ENCODE measurements around the gene UBALD1.

The UBALD1 gene

GRCh38 chr16:4661661-4662060 lies 47.0 kb upstream of the UBALD1 start:
- H3K4me2 ChIP-seq (ENCODE audit: low read depth, low read length, poor library complexity, severe bottlenecking), result no peak overlapping the region
- no peak overlapping the region for H3K9ac ChIP-seq (ENCODE audit: low read length)
- TF ChIP-seq EZH2phosphoT487 (conservative IDR thresholded peaks at IDR 0.05; ENCODE audit: low read length) (no peak), CTCF (IDR thresholded peaks at IDR 0.05; ENCODE audit: insufficient read depth, low read length, poor library complexity, severe bottlenecking) (no peak)
- H3K36me3 ChIP-seq (ENCODE audit: low read length), result no peaks in the 10 kb centered on the region
- H3K27me3 ChIP-seq (ENCODE audit: low read length), result no peaks in the 10 kb centered on the region
- H3K4me3 ChIP-seq (ENCODE audit: insufficient read depth, low read length, poor library complexity, severe bottlenecking), result no peak overlapping the region
- H3K9me2 ChIP-seq (replicated peaks; ENCODE audit: insufficient read depth, low read length), result no peaks in the 10 kb centered on the region
- no peaks in the 10 kb centered on the region for H3K79me2 ChIP-seq (ENCODE audit: insufficient read depth, low read length)
- H3K27ac ChIP-seq (ENCODE audit: low read depth, low read length), result no peak overlapping the region
- H3F3A ChIP-seq (ENCODE audit: insufficient read depth), result no peaks in the 10 kb centered on the region
- H2AFZ ChIP-seq (ENCODE audit: low read depth, low read length, severe bottlenecking), result no peak overlapping the region
- H3K9me3 ChIP-seq (ENCODE audit: insufficient read depth, low read length), result no peaks in the 10 kb centered on the region
- no peaks in the 10 kb centered on the region for H4K20me1 ChIP-seq (ENCODE audit: low read depth, low read length)

GRCh38 chr16:4660454-4661007 lies 45.8 kb upstream of the UBALD1 start:
- H3K27ac ChIP-seq (ENCODE audit: low read depth, low read length), result no peak overlapping the region
- H3K9me3 ChIP-seq (ENCODE audit: insufficient read depth, low read length), result no peaks in the 10 kb centered on the region
- H2AFZ ChIP-seq (ENCODE audit: low read depth, low read length, severe bottlenecking), result no peak overlapping the region
- H4K20me1 ChIP-seq (ENCODE audit: low read depth, low read length), result no peaks in the 10 kb centered on the region
- no peak overlapping the region for H3K9ac ChIP-seq (ENCODE audit: low read length)
- no peaks in the 10 kb centered on the region for H3K79me2 ChIP-seq (ENCODE audit: insufficient read depth, low read length)
- H3K27me3 ChIP-seq (ENCODE audit: low read length), result no peaks in the 10 kb centered on the region
- H3K36me3 ChIP-seq (ENCODE audit: low read length), result no peaks in the 10 kb centered on the region
- no peaks in the 10 kb centered on the region for H3F3A ChIP-seq (ENCODE audit: insufficient read depth)
- no peaks in the 10 kb centered on the region for H3K9me2 ChIP-seq (replicated peaks; ENCODE audit: insufficient read depth, low read length)
- TF ChIP-seq CTCF (IDR thresholded peaks at IDR 0.05; ENCODE audit: insufficient read depth, low read length, poor library complexity, severe bottlenecking) (no peak), EZH2phosphoT487 (conservative IDR thresholded peaks at IDR 0.05; ENCODE audit: low read length) (no peak)
- no peak overlapping the region for H3K4me3 ChIP-seq (ENCODE audit: insufficient read depth, low read length, poor library complexity, severe bottlenecking)
- no peak overlapping the region for H3K4me2 ChIP-seq (ENCODE audit: low read depth, low read length, poor library complexity, severe bottlenecking)

GRCh38 chr16:4659363-4660353 lies 45.0 kb upstream of the UBALD1 start:
- Histone ChIP-seq H4K20me1 (ENCODE audit: low read depth, low read length) (no peaks in the 10 kb centered on the region), H3K36me3 (ENCODE audit: low read length) (no peaks in the 10 kb centered on the region), H3K79me2 (ENCODE audit: insufficient read depth, low read length) (no peaks in the 10 kb centered on the region), H3K9me3 (ENCODE audit: insufficient read depth, low read length) (no peaks in the 10 kb centered on the region), H3K9ac (ENCODE audit: low read length) (no peak overlapping the region), H3K4me2 (ENCODE audit: low read depth, low read length, poor library complexity, severe bottlenecking) (no peak overlapping the region), H3F3A (ENCODE audit: insufficient read depth) (no peaks in the 10 kb centered on the region), H3K4me3 (ENCODE audit: insufficient read depth, low read length, poor library complexity, severe bottlenecking) (no peak overlapping the region), H2AFZ (ENCODE audit: low read depth, low read length, severe bottlenecking) (no peak overlapping the region), H3K27me3 (ENCODE audit: low read length) (no peaks in the 10 kb centered on the region), H3K9me2 (replicated peaks; ENCODE audit: insufficient read depth, low read length) (no peaks in the 10 kb centered on the region), H3K27ac (ENCODE audit: low read depth, low read length) (no peak overlapping the region)
- no peak for TF ChIP-seq EZH2phosphoT487 (conservative IDR thresholded peaks at IDR 0.05; ENCODE audit: low read length)

Measured in SU-DHL-6 (cell line).